Measurements from ENCODE around the gene SATB1.

Gene SATB1

DNA sequence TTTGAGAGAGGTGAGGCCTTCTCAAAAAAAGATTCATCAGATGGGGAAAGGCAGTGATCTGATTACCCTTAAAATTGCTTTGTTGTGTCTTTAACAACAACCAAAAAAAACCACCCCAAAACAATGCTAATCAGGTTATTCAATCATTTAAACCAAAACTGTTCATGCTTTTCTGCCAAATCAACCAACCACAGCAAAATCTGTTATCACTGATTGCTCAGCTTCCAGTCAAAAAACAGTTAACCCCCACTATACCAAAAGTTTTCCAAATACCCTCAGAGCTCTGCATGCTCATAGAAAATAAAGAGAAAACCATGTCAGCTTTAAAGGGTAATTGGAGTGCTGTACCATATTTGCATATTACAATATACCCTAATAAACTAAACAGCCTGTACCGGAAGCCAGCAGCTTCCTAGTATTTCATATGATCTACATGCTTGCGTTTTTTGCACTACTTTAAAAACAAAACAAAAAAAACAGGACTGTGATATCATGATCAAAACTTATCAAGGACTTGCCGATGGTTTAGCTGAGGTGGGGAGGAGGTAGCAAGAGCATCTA, 22.8 kb downstream of the SATB1 start:
- TF ChIP-seq ZNF529 (tag by site-specific recombination; IDR thresholded peaks at IDR 0.05; ENCODE audit: insufficient replicate concordance) (no peak), ZSCAN18 (tag by site-specific recombination; IDR thresholded peaks at IDR 0.05) (no peak), ZNF239 (tag by site-specific recombination; IDR thresholded peaks at IDR 0.05) (no peak)
- Histone ChIP-seq H3K4me3 (ENCODE audit: low read depth, low read length) (no peak overlapping the region), H3K9me3 (ENCODE audit: control insufficient read depth, insufficient read depth, low read depth, low read length) (no peaks in the 10 kb centered on the region)

DNA sequence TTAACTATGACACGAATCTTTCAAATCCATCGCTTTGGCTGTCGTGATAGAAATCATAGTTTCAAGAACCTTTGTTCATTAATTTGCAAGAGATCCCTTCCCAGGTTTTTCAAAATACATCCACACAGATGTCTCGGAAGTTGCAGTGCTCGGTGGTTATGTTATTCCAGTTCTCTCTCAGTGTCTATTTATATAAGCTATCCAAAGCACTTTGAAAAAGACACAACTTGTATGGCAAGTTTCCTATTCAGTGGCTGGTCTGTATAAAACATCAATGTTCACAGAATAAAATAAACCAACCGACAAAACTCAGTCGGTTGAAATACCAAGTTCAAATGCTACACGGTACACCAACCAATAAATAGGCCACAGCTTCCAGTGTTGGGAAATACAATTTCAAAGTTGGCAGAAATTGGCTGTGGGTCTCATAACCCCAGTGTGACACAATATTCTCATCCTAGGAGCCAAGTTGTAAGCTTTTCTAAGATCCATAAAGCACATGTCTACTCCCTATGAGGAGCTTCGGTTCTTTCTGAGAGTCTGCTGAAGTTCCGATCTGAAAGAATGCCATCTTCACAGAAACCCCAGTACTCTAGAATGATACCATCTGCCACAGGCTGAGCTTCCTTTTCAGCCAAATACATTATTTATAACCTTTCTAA, 23.7 kb downstream of the SATB1 start:
- Histone ChIP-seq H3K4me3 (ENCODE audit: low read depth, low read length) (no peak overlapping the region), H3K36me3 (ENCODE audit: control insufficient read depth in 2 of 2, insufficient read depth in 1 of 2, low read length in 2 of 2) (no peaks in the 10 kb centered on the region), H3K9me3 (ENCODE audit: control insufficient read depth, insufficient read depth, low read depth, low read length) (no peaks in the 10 kb centered on the region), H3K4me1 (ENCODE audit: control insufficient read depth, insufficient read depth, low read length) (no peaks in the 10 kb centered on the region), H3K27ac (ENCODE audit: extremely low read depth, low read depth, low read length) (no peak overlapping the region)
- POLR2A ChIA-PET = no interaction called here
- TF ChIP-seq PRDM2 (tag by site-specific recombination; IDR thresholded peaks at IDR 0.05; ENCODE audit: borderline replicate concordance) (no peak), FEZF1 (tag by site-specific recombination; IDR thresholded peaks at IDR 0.05) (no peak), ZNF335 (tag by site-specific recombination; conservative IDR thresholded peaks at IDR 0.05) (no peak), ZNF184 (tag by site-specific recombination; IDR thresholded peaks at IDR 0.05) (no peak), ZSCAN30 (tag by site-specific recombination; IDR thresholded peaks at IDR 0.05) (no peak), TSHZ1 (tag by site-specific recombination; IDR thresholded peaks at IDR 0.05; ENCODE audit: borderline replicate concordance) (no peak), GLIS1 (tag by site-specific recombination; IDR thresholded peaks at IDR 0.05) (no peak), ZNF157 (tag by site-specific recombination; IDR thresholded peaks at IDR 0.05) (no peak), ZNF16 (tag by site-specific recombination; IDR thresholded peaks at IDR 0.05; ENCODE audit: low read depth) (no peak)
- TF ChIP-seq, protein P1, sequence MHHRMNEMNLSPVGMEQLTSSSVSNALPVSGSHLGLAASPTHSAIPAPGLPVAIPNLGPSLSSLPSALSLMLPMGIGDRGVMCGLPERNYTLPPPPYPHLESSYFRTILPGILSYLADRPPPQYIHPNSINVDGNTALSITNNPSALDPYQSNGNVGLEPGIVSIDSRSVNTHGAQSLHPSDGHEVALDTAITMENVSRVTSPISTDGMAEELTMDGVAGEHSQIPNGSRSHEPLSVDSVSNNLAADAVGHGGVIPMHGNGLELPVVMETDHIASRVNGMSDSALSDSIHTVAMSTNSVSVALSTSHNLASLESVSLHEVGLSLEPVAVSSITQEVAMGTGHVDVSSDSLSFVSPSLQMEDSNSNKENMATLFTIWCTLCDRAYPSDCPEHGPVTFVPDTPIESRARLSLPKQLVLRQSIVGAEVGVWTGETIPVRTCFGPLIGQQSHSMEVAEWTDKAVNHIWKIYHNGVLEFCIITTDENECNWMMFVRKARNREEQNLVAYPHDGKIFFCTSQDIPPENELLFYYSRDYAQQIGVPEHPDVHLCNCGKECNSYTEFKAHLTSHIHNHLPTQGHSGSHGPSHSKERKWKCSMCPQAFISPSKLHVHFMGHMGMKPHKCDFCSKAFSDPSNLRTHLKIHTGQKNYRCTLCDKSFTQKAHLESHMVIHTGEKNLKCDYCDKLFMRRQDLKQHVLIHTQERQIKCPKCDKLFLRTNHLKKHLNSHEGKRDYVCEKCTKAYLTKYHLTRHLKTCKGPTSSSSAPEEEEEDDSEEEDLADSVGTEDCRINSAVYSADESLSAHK (tag by site-specific recombination; IDR thresholded peaks at IDR 0.05) = no peak
- TF ChIP-seq, protein P2, sequence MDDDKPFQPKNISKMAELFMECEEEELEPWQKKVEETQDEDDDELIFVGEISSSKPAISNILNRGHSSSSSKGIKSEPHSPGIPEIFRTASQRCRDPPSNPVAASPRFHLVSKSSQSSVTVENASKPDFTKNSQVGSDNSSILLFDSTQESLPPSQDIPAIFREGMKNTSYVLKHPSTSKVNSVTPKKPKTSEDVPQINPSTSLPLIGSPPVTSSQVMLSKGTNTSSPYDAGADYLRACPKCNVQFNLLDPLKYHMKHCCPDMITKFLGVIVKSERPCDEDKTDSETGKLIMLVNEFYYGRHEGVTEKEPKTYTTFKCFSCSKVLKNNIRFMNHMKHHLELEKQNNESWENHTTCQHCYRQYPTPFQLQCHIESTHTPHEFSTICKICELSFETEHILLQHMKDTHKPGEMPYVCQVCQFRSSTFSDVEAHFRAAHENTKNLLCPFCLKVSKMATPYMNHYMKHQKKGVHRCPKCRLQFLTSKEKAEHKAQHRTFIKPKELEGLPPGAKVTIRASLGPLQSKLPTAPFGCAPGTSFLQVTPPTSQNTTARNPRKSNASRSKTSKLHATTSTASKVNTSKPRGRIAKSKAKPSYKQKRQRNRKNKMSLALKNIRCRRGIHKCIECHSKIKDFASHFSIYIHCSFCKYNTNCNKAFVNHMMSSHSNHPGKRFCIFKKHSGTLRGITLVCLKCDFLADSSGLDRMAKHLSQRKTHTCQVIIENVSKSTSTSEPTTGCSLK (tag by site-specific recombination; IDR thresholded peaks at IDR 0.05) = no peak
- CTCF ChIA-PET = interaction anchor here (0.7 to 1.6 kb wide), 3 partner anchors 12 to 560 kb away, joined by 3 to 4 read pairs (median 4); no protein-coding TSS in a partner anchor

More for the DNA sequence above, 22.8 kb downstream of the SATB1 start:
- H3K27ac ChIP-seq (ENCODE audit: extremely low read depth, low read depth, low read length) = no peak overlapping the region
- ChIA-PET POLR2A (no interaction called here), CTCF (interaction anchor here (1.2 to 1.6 kb wide), 2 partner anchors 13 to 20 kb away, joined by 4 read pairs; no protein-coding TSS in a partner anchor)
- H3K4me1 ChIP-seq (ENCODE audit: control insufficient read depth, insufficient read depth, low read length) = no peaks in the 10 kb centered on the region
- no peaks in the 10 kb centered on the region for H3K36me3 ChIP-seq (ENCODE audit: control insufficient read depth in 2 of 2, insufficient read depth in 1 of 2, low read length in 2 of 2)
